Tibial artery (tissue), 4 donors: ENCODE data around the gene DMAC2.

Experiments
- DNase-seq, 2 donors: peaks; one replicate each; pipeline ENCODE4 v3.0.0-alpha.2; 2019
- H3K27ac ChIP-seq, 2 donors: fragments of 200-600 bp; sonication (generic) in 1 of 2; 1 replicate in 1 of 2; 2 replicates in 1 of 2; pipeline ENCODE4 v1.5.1; 2018 to 2019; ENCODE audit warnings: mild to moderate bottlenecking in 1 of 2
- H3K27me3 ChIP-seq, 2 donors: fragments of 200-600 bp; sonication (generic) in 1 of 2; one replicate each; pipeline versions ENCODE4 v1.5.1 to v1.6.0; 2016 to 2019
- H3K36me3 ChIP-seq, 3 donors: fragments of 200-600 bp; sonication (generic) in 2 of 3; one replicate each; pipeline ENCODE4 v1.5.1; 2016 to 2019; ENCODE audit warnings: mild to moderate bottlenecking in 2 of 3
- H3K4me1 ChIP-seq, 4 donors: fragments of 200-600 bp; sonication (generic) in 2 of 4; 1 replicate in 3 of 4; 2 replicates in 1 of 4; pipeline ENCODE4 v1.5.1; 2016 to 2019
- H3K4me3 ChIP-seq, 2 donors: fragments of 200-600 bp; sonication (generic) in 1 of 2; 1 replicate in 1 of 2; 2 replicates in 1 of 2; pipeline ENCODE4 v1.5.1; 2018 to 2019; ENCODE audit warnings: mild to moderate bottlenecking in 2 of 2
- H3K9me3 ChIP-seq, 3 donors: fragments of 200-600 bp; sonication (generic) in 1 of 3; one replicate each; pipeline ENCODE4 v1.5.1; 2016 to 2019
- intact Hi-C: fragments of 100-400 bp; cut with DNase I; formaldehyde crosslinking; loops from one replicate; pipeline ENCODE4 v1.15.0; 2023; ENCODE audit warnings: low total_unique reads
- TF ChIP-seq, protein P1 (sequence below), 2 experiments: fragments of 200-600 bp in 1 of 2; fragments of 450-650 bp in 1 of 2; IDR thresholded peaks; one replicate each; pipeline ENCODE4 v1.5.1; 2017 to 2019; ENCODE audit warnings: antibody characterized with exemption in 2 of 2, mild to moderate bottlenecking in 1 of 2, moderate library complexity in 1 of 2

Gene DMAC2

DNA sequence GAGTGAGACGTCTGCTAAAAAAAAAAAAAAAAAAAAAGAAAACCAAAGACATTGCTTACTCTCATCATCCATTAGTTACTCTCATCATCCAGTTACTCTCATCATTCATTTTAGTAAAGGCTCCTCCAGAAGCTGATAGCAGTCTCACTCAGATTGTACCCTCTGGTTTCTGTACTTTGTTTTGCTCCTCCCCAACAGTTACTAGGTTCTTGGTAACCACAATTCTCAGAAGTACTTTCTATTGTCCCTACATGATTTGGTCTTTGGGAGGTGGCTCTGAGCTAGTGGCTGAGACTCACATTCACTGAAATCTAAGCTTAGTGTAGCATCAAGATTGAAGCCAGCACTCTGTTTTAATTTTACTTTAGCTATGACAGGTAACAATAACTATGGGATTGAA, 17.5 kb upstream of the DMAC2 start:
- no peaks in the 10 kb centered on the region for H3K36me3 ChIP-seq
- H3K4me1 ChIP-seq, result peaks cover 0 to 4% (median 0%) of the 10 kb centered on the region in 4 donors
- TF ChIP-seq, protein P1, sequence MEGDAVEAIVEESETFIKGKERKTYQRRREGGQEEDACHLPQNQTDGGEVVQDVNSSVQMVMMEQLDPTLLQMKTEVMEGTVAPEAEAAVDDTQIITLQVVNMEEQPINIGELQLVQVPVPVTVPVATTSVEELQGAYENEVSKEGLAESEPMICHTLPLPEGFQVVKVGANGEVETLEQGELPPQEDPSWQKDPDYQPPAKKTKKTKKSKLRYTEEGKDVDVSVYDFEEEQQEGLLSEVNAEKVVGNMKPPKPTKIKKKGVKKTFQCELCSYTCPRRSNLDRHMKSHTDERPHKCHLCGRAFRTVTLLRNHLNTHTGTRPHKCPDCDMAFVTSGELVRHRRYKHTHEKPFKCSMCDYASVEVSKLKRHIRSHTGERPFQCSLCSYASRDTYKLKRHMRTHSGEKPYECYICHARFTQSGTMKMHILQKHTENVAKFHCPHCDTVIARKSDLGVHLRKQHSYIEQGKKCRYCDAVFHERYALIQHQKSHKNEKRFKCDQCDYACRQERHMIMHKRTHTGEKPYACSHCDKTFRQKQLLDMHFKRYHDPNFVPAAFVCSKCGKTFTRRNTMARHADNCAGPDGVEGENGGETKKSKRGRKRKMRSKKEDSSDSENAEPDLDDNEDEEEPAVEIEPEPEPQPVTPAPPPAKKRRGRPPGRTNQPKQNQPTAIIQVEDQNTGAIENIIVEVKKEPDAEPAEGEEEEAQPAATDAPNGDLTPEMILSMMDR (IDR thresholded peaks at IDR 0.05), result no peak
- no peak overlapping the region for H3K27ac ChIP-seq
- intact Hi-C loops, result no loop called here
- no peak overlapping the region for H3K4me3 ChIP-seq
- no peaks in the 10 kb centered on the region for H3K9me3 ChIP-seq
- peaks cover 0 to 34% of the 10 kb centered on the region in 2 donors for H3K27me3 ChIP-seq
- DNase-seq, result no peak

DNA sequence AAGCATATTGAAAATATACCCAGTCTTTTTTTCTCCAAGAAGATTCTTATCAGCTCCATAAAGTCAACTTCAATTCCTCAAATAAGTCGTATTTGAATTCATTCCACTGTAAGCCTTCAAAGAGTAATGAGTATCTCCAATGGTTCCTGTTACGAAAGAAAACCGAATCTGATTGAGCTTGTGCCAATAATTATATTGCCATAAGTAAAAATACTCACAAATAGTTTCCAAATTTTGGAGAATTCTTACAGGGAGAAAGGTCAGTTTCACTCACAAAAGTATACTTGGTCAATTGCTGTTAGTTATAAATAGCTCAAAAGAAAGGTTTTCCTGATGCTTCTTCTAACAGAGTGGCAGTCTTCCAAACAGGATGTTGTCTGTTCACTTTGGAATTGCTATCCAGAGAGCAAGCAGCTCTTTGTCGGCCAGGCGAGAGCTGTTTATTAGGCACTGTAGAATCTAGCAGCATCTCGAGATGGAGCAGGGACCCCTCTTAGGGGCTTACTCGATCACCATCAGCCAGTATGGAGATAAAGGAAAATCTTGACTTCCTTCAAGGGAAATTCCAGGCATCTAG, 16.7 kb upstream of the DMAC2 start:
- TF ChIP-seq, protein P1 (IDR thresholded peaks at IDR 0.05), result no peak
- DNase-seq, result no peak
- Histone ChIP-seq H3K4me3 (no peak overlapping the region), H3K4me1 (peaks cover 0 to 4% (median 0%) of the 10 kb centered on the region in 4 donors), H3K9me3 (no peaks in the 10 kb centered on the region), H3K36me3 (no peaks in the 10 kb centered on the region), H3K27ac (no peak overlapping the region), H3K27me3 (peaks cover 0 to 27% of the 10 kb centered on the region in 2 donors)
- intact Hi-C loops, result no loop called here

DNA sequence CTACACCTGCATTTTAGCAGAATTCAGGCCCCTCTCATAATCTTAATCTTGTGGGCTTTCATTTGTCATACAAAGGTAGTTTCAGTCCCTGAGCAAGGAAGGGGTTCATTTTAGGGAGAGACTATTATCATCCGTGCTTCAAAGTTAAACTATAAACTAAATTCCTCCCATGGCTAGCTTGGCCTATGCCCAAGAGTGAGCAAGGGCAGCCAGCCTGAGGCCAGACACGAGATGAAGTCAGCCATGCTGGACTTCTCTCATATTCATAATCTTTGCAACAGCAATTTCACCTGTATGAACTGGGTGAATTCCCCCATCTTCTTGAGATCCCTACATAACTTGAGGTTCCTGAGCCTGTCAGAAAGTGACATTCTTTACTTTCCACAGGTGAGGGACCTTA, 16.2 kb upstream of the DMAC2 start:
- H3K9me3 ChIP-seq, result no peaks in the 10 kb centered on the region
- intact Hi-C loops, result no loop called here
- H3K4me1 ChIP-seq, result peaks cover 0 to 4% (median 0%) of the 10 kb centered on the region in 4 donors
- H3K27me3 ChIP-seq, result peaks cover 0 to 22% of the 10 kb centered on the region in 2 donors
- no peak overlapping the region for H3K27ac ChIP-seq
- no peak overlapping the region for H3K4me3 ChIP-seq
- no peak for DNase-seq
- TF ChIP-seq, protein P1 (IDR thresholded peaks at IDR 0.05), result no peak
- no peaks in the 10 kb centered on the region for H3K36me3 ChIP-seq

DNA sequence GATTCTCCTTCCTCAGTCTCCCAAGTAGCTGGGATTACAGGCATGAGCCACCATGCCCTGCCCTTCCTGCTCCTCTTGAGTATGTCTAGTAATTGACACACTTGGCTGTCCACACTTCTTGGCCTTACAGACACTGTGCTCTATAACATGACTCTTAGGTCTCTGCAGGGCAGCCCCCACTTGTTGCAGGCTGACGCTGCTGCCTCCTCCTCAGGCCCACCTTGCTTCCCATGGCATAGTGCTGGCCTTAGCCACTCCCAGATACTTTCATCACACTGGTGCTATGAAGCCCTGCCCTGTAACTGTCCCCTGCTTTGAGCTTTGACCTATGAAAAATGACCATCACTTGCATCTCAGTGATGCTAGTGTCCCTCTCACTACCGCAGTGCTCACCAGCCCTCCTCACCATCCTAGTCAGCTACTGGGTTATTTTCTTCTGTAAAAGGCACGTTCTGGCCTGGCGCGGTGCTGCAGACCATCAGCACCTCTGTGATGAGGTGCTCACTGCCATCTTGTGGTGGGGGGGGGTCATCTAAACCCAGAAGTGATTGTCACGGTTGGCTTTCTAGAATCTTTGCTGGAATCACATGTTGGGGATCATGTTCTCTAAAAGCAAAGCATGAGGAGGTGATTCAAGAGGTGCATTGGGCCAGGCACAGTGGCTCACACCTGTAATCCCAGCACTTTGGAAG, 13.0 kb upstream of the DMAC2 start:
- no peaks in the 10 kb centered on the region for H3K27me3 ChIP-seq
- no peak for DNase-seq
- intact Hi-C loops, result no loop called here
- H3K27ac ChIP-seq, result no peak overlapping the region
- H3K4me3 ChIP-seq, result no peak overlapping the region
- TF ChIP-seq, protein P1 (IDR thresholded peaks at IDR 0.05), result no peak
- peaks cover 0 to 15% (median 3%) of the 10 kb centered on the region in 4 donors for H3K4me1 ChIP-seq
- H3K36me3 ChIP-seq, result no peaks in the 10 kb centered on the region
- H3K9me3 ChIP-seq, result no peaks in the 10 kb centered on the region

DNA sequence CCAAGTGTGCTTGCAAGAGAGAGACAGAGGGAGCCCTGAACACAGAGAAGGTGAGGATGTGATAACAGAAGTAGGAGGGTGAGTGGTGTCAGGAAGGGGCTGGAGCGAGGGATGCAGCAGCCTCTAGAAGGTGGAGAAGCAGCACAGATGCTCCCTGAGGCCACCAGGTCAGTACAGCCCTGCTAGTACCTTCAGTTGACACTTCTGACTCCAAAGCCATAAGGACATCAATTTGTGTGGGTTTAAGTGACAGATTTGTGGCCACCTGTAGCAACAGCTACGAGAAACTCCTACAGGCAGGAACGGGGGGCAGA, 10.1 kb upstream of the DMAC2 start:
- Histone ChIP-seq H3K4me1 (peaks cover 0 to 10% (median 3%) of the 10 kb centered on the region in 4 donors), H3K9me3 (no peaks in the 10 kb centered on the region), H3K27ac (no peak overlapping the region), H3K27me3 (peaks cover 0 to 6% of the 10 kb centered on the region in 2 donors), H3K36me3 (no peaks in the 10 kb centered on the region), H3K4me3 (no peak overlapping the region)
- TF ChIP-seq, protein P1 (IDR thresholded peaks at IDR 0.05), result no peak
- no peak for DNase-seq
- intact Hi-C loops, result no loop called here
